Retina (tissue), 1 donor: ENCODE data around the gene NINJ2.
"Not testable (repeated sequence)": the region's sequence is repeated elsewhere in the genome, so short reads cannot be mapped to it uniquely, and the experiment has no call there.

Source experiments
- DNase-seq: peaks from one replicate; pipeline ENCODE4 v3.0.0-alpha.2; 2016

The NINJ2 gene

GRCh38 chr12:663293-663871 lies at the start of gene NINJ2:
NINJ2 (minus strand) TSS chr12:663445; CDS start chr12:663360, 85 bp downstream.
- no peak for DNase-seq

GRCh38 chr12:712172-712863 lies 49.1 kb upstream of the NINJ2 start:
- DNase-seq, result no peak

GRCh38 chr12:709455-710020 lies 46.3 kb upstream of the NINJ2 start:
- no peak for DNase-seq

- DNase-seq, result not testable (repeated sequence)
These were observed 44.8 kb upstream of the NINJ2 start for GRCh38 chr12:708084-708483.

- no peak for DNase-seq
These were observed 41.4 kb upstream of the NINJ2 start for GRCh38 chr12:704516-705242.

GRCh38 chr12:701896-702539 lies 38.8 kb upstream of the NINJ2 start:
- DNase-seq, result peak; percentile 32

- no peak for DNase-seq
These were observed 36.8 kb upstream of the NINJ2 start for GRCh38 chr12:700016-700415.

GRCh38 chr12:698222-698621 lies 35.0 kb upstream of the NINJ2 start:
- not testable (repeated sequence) for DNase-seq

GRCh38 chr12:697481-697880 lies 34.2 kb upstream of the NINJ2 start:
- no peak for DNase-seq

GRCh38 chr12:694734-695503 lies 31.7 kb upstream of the NINJ2 start:
- DNase-seq, result no peak

- no peak for DNase-seq
These were observed 30.8 kb upstream of the NINJ2 start for GRCh38 chr12:693934-694533.

- no peak for DNase-seq
These were observed 29.0 kb upstream of the NINJ2 start for GRCh38 chr12:692274-692673.

- no peak for DNase-seq
These were observed 27.2 kb upstream of the NINJ2 start for GRCh38 chr12:690466-690865.

GRCh38 chr12:685388-685787 lies 22.1 kb upstream of the NINJ2 start:
- no peak for DNase-seq

- DNase-seq, result peak; percentile 46
These were observed 21.2 kb upstream of the NINJ2 start for GRCh38 chr12:684416-684815.

GRCh38 chr12:681568-682256 lies 18.5 kb upstream of the NINJ2 start:
- DNase-seq, result no peak

GRCh38 chr12:678747-679712 lies 15.8 kb upstream of the NINJ2 start:
- no peak for DNase-seq

GRCh38 chr12:675562-675961 lies 12.3 kb upstream of the NINJ2 start:
- DNase-seq, result no peak

GRCh38 chr12:674272-674781 lies 11.1 kb upstream of the NINJ2 start:
- no peak for DNase-seq

GRCh38 chr12:673849-674248 lies 10.6 kb upstream of the NINJ2 start:
- no peak for DNase-seq
